Measurements from ENCODE around the gene LRIT1. TPM values are rescaled to one million over a fixed set of nuclear protein-coding genes. Genes with fewer than 3 reads are reported as not detected.

Gene LRIT1
- total RNA-seq, 2 experiments from 2014 or later: not detected

DNA sequence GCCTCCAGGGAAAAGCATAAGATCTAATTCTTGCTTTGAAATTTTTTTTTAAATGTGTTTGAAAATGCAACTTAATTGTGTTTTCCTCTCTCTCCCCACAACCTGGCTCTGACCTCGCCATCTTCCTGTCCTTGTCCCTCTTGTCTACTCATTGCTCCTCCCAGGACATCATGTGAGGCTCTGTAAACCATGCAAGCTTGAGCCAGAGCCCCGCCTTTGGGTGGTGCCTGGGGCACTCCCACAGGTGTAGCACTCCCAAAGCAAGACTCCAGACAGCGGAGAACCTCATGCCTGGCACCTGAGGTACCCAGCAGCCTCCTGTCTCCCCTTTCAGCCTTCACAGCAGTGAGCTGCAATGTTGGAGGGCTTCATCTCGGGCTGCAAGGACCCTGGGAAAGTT, 56.8 kb downstream of the LRIT1 start:
- H3K27me3 Mint-ChIP-seq: no peaks in the 10 kb centered on the region
- ATAC-seq (ENCODE audit: poor library complexity): no peak
- Histone ChIP-seq H3K4me1 (ENCODE audit: insufficient read depth, low read length) (no peaks in the 10 kb centered on the region), H3K36me3 (ENCODE audit: insufficient read depth, low read length) (no peaks in the 10 kb centered on the region), H3K27ac (ENCODE audit: low read depth in 1 of 2, low read length in 2 of 2) (no peak overlapping the region), H3K4me3 (ENCODE audit: low read length) (no peak overlapping the region), H3K27me3 (ENCODE audit: control insufficient read depth in 1 of 2, insufficient read depth in 2 of 2, low read length in 2 of 2) (no peaks in the 10 kb centered on the region), H3K9me3 (ENCODE audit: control insufficient read depth in 1 of 2, insufficient read depth in 1 of 2, low read length in 2 of 2) (peaks cover 0 to 11% of the 10 kb centered on the region in 2 experiments)
- H3K9me3 Mint-ChIP-seq: no peaks in the 10 kb centered on the region
- ChIA-PET CTCF (no interaction called here), POLR2A (no interaction called here)
- H3K4me1 Mint-ChIP-seq (ENCODE audit: low read depth): peaks cover 5% of the 10 kb centered on the region
- TF ChIP-seq, protein P1, sequence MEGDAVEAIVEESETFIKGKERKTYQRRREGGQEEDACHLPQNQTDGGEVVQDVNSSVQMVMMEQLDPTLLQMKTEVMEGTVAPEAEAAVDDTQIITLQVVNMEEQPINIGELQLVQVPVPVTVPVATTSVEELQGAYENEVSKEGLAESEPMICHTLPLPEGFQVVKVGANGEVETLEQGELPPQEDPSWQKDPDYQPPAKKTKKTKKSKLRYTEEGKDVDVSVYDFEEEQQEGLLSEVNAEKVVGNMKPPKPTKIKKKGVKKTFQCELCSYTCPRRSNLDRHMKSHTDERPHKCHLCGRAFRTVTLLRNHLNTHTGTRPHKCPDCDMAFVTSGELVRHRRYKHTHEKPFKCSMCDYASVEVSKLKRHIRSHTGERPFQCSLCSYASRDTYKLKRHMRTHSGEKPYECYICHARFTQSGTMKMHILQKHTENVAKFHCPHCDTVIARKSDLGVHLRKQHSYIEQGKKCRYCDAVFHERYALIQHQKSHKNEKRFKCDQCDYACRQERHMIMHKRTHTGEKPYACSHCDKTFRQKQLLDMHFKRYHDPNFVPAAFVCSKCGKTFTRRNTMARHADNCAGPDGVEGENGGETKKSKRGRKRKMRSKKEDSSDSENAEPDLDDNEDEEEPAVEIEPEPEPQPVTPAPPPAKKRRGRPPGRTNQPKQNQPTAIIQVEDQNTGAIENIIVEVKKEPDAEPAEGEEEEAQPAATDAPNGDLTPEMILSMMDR (IDR thresholded peaks at IDR 0.05): no peak
- no peaks in the 10 kb centered on the region for H3K36me3 Mint-ChIP-seq (ENCODE audit: low read depth)
- intact Hi-C loops (cut with DNase I, micrococcal nuclease): no loop called here
- no peak overlapping the region for H3K4me3 Mint-ChIP-seq
- no peak overlapping the region for H3K27ac Mint-ChIP-seq
- no peak for DNase-seq

DNA sequence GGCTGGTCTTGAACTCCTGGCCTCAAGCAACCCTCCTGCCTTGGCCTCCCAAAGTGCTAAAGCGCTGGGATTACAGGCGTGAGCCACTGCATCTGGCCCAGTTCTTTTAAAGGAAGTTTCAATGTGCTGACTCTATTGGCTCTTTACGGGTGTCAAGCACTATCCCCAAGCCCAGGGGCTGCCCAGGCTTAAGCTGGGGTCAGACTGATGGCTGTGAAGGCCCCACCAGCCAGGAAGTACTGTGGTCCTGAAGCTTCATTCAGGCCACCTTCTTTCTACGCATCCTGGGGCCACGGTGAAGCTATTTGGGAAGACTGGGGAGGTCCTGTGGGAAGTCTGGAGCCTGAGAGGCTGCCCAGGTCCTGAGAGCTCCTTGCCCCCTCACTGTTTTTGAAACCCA, 59.7 kb downstream of the LRIT1 start:
- POLR2A ChIA-PET: no interaction called here

More for the DNA sequence above, 59.7 kb downstream of the LRIT1 start:
- Mint-ChIP-seq H3K36me3 (ENCODE audit: low read depth) (no peaks in the 10 kb centered on the region), H3K27me3 (no peaks in the 10 kb centered on the region), H3K4me3 (no peak overlapping the region), H3K27ac (no peak overlapping the region), H3K9me3 (no peaks in the 10 kb centered on the region), H3K4me1 (ENCODE audit: low read depth) (peaks cover 9% of the 10 kb centered on the region)
- H3K4me1 ChIP-seq (ENCODE audit: insufficient read depth, low read length): peaks cover 25% of the 10 kb centered on the region
- H3K9me3 ChIP-seq (ENCODE audit: control insufficient read depth in 1 of 2, insufficient read depth in 1 of 2, low read length in 2 of 2): peaks cover 0 to 11% of the 10 kb centered on the region in 2 experiments
- intact Hi-C loops (cut with DNase I, micrococcal nuclease): no loop called here
- no peak overlapping the region for H3K27ac ChIP-seq (ENCODE audit: low read depth in 1 of 2, low read length in 2 of 2)
- H3K4me3 ChIP-seq (ENCODE audit: low read length): no peak overlapping the region
- TF ChIP-seq, protein P1 (IDR thresholded peaks at IDR 0.05): no peak
- DNase-seq: no peak
- no peaks in the 10 kb centered on the region for H3K36me3 ChIP-seq (ENCODE audit: insufficient read depth, low read length)
- no peaks in the 10 kb centered on the region for H3K27me3 ChIP-seq (ENCODE audit: control insufficient read depth in 1 of 2, insufficient read depth in 2 of 2, low read length in 2 of 2)
- no peak for ATAC-seq (ENCODE audit: poor library complexity)
- CTCF ChIA-PET: no interaction called here

Other genes with a start within 250 kb of the LRIT1 start
- 10 to 100 TPM; 64.7 to 67.9 TPM for gene GHITM, start 102.0 kb downstream of the LRIT1 start, total RNA-seq
- not detected for gene GPR15LG, start 67.7 kb downstream of the LRIT1 start, total RNA-seq
- under 1 TPM; 0.74 to 0.92 TPM for gene CDHR1, start 47.0 kb downstream of the LRIT1 start, total RNA-seq
- not detected for gene LRIT2, start 16.0 kb downstream of the LRIT1 start, total RNA-seq
- gene RGR, start 3.5 kb upstream of the LRIT1 start, total RNA-seq: not detected
- gene CCSER2, start 87.0 kb upstream of the LRIT1 start, total RNA-seq: 100 to 1,000 TPM; 134 to 148 TPM

All from CD4-positive, alpha-beta T cell (primary cell).